Sciatic nerve (tissue), 2 donors: ENCODE results near the gene IMPDH2. TPM values are rescaled to one million over a fixed set of nuclear protein-coding genes. Genes with fewer than 3 reads are reported as not detected.

ENCODE experiments used
- ATAC-seq: fragments of 200-7000 bp; cut with Tn5 transposase; one replicate; pipeline ENCODE4 v1.9.1; 2020; ENCODE audit warnings: mild to moderate bottlenecking, moderate library complexity
- DNase-seq: peaks from one replicate; pipeline ENCODE4 v3.0.0-alpha.2; 2020; ENCODE audit warnings: low spot score
- intact Hi-C: fragments of 100-400 bp; cut with DNase I; formaldehyde crosslinking; loops from one replicate; pipeline ENCODE4 v1.14.2; 2022
- total RNA-seq: library from RNA; stranded (reverse); fragmentation: NEBNext Ultra II Directional; extraction: Animal tissue kit (Norgen Biotek cat#: 25700); gene quantifications from one replicate; pipeline ENCODE4 v1.2.1, GENCODE V29; 2021
- donor health status: DM: no; HTN: no; CAD: no.
- donor health status: DM: no; HTN: no; CAD: no.

The IMPDH2 gene
- total RNA-seq, 1 donor from 2014 or later: 121 TPM

DNA sequence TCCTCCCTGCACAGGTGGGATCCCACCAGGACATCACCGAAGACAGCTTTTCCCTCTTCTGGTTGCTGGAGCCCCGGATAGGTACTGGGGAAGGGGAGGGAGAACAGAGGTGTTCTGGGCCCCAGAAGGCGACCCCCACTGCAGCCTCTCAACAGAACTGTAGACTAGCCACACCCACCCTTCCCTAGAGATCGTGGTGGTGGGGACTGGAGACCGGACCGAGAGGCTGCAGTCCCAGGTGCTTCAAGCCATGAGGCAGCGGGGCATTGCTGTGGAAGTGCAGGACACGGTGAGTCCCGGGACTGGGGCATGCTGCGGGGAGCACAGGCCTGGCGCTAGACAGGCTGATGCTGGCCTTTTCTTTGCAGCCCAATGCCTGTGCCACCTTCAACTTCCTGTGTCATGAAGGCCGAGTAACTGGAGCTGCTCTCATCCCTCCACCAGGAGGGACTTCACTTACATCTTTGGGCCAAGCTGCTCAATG, 6.5 kb downstream of the IMPDH2 start:
- intact Hi-C loops: no loop called here
- ATAC-seq: no peak
- no peak for DNase-seq

DNA sequence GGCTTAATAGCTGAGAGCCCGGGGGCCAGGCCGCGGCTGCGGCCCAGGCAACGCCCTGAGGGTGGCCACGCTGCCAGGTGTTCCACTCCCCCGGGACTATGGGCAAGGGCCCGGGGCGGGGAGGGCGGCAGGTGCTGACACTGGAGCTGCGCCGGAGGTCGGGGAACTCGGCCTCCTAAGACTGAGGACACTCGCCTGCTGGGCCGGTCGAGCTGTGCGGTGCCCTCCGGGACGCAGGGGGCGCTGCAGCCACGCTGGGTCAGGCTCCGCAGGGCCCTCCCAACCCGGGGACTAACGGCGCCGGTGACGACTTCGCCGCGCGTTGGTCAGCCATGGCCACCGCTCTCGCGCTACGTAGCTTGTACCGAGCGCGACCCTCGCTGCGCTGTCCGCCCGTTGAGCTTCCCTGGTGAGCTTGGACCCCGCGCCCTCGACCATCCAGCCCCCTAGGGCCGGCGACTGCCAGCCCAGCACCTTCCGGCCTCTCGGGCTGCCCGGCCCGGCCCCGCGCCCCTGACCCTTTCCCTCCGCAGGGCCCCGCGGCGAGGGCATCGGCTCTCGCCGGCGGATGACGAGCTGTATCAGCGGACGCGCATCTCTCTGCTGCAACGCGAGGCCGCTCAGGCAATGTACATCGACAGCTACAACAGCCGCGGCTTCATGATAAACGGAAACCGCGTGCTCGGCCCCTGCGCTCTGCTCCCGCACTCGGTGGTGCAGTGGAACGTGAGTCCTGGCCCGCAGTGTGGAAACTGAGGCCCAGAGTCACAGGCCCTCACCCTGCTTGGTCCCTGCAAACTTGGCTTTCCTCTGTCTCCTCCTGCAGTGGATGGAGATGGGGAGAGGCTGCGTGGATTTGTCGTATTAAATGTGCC, 7.1 kb downstream of the IMPDH2 start, which contains the start of gene NDUFAF3:
Gene NDUFAF3 (plus strand): TSS at position 309 of the 875 bp plus-strand sequence. CDS start 24 bp downstream, at position 333.
- DNase-seq (peak; percentile 95), ATAC-seq (peak; percentile 86)
- intact Hi-C loops: no loop called here

DNA sequence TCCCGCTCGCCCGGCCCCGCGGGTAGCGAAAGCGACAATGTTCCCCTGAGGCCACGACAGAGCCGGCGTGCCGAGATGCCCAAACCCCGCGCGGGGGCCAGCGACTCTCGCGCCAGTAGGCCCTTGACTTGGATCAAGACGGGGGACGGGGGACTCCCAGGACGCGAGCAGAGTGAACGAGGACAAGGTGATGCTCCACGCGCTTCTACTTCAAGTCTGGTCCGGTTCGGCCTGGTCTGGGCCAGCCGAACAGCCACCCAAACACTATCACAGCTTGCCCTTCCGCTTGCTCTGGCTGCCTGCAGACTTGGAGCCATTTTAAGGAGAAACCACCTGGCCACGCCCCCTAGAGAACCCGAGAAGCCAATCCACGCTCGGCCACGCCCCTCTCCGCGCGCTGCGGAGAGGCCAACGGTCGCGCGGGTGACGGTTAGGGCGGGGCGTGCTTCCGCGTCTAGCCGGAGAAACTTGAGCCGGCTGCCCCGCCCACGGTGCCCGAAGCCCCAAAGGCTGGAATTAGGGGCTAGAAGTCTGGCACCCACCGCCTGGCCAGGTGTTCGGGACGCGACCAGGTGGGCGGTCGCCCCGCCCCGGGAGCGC, 7.9 kb downstream of the IMPDH2 start:
- DNase-seq (peak; percentile 100), ATAC-seq (peak; percentile 93)
- intact Hi-C loops: no loop called here

DNA sequence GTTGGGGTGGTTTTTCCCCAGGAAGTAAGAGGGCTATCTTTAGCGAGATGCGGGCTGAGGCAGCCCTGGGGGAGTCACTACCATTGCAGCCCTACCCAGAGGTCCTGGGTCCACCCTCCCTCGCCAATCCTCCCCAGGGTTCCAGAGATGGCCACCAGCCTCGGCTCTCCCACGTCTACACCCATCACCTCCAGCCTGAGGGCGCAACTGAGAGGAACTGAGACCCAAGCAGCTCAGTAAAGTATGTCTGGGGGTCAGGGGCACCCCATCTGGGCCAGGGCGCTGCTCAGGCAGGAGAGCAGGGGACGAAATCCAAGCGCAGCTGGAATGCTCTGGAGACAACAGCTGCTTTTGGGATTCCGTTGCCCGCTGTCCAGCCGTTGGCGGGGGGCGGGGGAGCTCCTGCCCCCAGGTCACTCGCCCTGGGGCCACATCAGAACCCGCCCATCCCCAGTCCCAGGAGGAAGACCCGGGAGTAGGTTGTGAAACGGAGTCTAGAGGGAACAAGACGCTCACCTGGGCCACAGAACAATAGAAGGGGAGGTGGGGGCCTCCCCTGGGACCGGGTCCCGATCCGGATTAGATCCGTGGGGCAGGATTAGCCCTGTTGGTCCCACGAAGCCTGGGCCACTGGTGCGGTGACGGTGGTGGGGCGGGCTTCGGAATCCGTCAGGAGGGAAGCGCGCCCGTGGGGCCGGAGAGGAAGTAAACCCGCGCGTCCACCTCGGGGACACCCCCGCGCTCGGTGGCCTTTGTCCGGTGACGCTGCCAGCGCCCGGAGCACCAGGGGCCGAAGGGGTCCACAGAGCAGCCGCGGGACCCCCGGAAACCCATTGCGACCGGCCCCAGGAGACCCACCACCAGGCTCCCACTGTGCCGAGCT, 8.6 kb downstream of the IMPDH2 start:
- intact Hi-C loops: no loop called here
- peak; percentile 81 for DNase-seq
- ATAC-seq: peak; percentile 4

DNA sequence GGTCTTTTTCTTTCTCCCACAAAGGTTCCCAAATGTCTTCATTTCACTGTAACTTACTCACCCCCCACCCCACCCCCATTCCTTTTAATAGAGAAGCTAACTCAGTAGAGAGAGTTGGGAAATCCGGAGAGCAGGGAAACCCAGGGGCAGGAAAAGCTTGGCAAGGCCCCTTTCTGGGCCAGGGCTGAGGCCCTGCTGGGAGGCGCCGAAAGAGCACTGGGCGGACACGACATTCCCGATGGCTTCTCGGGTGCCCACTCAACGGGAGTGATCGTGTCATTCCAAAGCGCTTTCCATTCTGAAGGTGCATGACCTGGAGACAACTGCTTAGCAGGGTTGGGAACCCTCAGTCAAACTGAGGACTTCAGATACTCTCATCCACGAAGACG, 9.3 kb downstream of the IMPDH2 start:
- ATAC-seq (no peak), DNase-seq (no peak)
- intact Hi-C loops: no loop called here

DNA sequence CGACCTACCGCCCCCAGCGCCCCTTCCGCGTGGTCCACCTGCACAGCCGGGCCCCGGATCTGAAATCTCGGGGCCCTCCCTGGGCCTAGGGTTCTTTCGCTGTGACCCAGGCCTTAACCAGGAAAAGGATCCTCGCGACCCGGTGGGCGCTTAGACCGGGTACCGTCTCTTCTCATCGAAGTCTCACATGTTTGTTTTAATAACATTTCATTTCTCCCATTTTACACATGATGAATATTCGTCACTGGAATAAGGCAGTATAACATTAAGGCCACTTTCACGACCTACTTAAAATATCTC, 10.5 kb downstream of the IMPDH2 start:
- DNase-seq (no peak), ATAC-seq (no peak)
- intact Hi-C loops: no loop called here

DNA sequence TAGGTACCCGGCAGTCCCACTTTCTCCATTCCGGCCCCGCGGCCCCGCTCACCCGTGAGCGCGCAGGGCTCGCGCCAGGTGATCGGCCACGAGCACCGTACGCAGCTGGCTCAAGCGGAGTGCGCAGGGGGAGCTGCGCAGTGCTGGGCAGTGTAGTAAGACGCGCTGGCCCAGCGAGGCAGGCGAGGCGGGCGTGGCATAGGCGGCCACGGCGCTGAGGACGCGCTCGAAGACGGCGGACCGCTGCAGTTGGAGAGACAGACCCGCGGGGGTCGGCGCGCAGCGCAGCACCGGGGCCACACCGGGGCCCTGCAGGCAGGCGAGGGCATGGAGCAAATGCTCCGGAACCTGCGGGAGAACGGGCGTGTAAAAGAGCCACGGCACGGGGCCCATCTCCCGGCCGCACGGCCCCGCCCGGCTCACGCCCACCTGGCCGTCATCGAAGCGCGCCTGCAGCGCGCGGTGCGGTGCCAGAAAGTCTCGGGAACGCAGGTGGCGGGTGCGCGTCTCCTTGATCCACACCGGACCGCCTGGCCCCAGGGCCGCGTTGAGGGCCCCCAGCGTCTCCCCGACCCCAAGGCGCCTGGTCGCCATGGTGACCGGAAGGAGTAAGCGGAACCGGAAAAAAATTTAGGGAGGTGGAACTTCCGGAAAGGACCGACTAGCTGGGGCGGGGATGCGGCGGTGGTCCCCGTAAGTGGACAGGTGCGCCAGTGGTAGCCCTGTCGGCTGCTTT, 11.1 kb downstream of the IMPDH2 start, which contains the start of gene DALRD3:
Gene DALRD3 (minus strand): TSS at position 610 of the 736 bp plus-strand sequence. CDS start 16 bp downstream, at position 594.
- DNase-seq (peak; percentile 82), ATAC-seq (peak; percentile 3)
- intact Hi-C loops: no loop called here

- intact Hi-C loops: no loop called here
- no peak for DNase-seq
- ATAC-seq: no peak
These were observed 11.8 kb downstream of the IMPDH2 start for GRCh38 chr3:49017229-49017970.

DNA sequence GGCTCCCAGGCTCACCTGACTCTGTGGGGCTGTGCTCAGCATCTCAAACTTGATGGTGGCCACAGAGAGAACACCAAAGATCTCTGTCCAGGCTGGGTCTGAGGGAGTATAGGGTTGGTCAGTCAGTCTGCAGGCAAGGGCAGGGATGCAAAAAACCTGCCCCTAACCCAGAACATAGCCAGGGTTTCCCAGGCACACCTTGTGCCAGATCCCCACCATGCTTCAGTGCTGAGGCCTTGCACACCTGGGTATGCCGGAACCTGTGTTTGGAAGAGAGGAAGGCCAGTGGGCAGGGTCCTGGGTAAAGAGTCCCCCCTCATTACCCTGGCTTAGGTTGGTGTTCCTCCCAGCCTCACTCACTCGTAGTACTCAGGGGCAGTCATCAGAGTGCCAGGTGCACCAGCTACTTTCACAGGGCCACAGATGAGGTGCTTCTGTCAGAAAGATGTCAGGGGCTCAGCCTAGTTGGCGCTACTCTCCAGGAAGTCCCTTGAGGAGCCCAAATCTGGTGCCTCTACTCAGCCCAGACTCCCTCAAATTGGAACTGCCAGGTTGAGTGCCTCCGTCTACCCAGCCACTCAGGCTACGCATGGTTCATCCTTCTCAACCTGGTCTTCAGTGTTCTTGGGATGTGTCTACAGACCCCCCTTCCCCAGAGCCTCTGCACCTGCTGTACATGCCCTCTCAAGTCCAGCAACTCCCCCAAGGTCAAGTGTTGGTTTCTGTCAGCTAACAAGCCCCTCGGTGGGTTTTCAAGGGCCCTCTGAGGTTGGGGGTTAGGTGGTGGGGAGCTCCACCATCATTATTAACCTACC, 12.6 kb downstream of the IMPDH2 start:
- ATAC-seq: no peak

GRCh38 chr3:49015765-49016164, 13.4 kb downstream of the IMPDH2 start:
- ATAC-seq (no peak), DNase-seq (no peak)
- intact Hi-C loops: no loop called here

More for the DNA sequence above, 12.6 kb downstream of the IMPDH2 start:
- intact Hi-C loops: no loop called here
- DNase-seq: no peak

DNA sequence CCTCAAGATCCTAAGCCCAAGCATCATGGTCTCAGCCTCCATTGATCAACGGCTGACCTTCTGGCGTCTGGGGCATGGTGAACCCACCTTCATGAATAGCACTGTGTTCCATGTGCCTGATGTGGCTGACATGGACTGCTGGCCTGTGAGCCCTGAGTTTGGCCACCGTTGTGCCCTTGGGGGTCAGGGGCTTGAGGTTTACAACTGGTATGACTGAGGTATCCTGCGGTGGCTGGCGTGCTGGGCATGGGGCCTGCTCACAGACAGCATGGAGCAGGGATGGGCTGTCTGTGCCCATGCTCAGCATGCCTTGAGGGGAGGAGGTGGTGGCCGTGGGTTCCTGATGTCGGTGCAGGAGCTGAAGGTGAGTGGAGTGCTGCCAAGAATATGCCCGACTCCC, 14.1 kb downstream of the IMPDH2 start:
- ATAC-seq (no peak), DNase-seq (no peak)
- intact Hi-C loops: no loop called here

DNA sequence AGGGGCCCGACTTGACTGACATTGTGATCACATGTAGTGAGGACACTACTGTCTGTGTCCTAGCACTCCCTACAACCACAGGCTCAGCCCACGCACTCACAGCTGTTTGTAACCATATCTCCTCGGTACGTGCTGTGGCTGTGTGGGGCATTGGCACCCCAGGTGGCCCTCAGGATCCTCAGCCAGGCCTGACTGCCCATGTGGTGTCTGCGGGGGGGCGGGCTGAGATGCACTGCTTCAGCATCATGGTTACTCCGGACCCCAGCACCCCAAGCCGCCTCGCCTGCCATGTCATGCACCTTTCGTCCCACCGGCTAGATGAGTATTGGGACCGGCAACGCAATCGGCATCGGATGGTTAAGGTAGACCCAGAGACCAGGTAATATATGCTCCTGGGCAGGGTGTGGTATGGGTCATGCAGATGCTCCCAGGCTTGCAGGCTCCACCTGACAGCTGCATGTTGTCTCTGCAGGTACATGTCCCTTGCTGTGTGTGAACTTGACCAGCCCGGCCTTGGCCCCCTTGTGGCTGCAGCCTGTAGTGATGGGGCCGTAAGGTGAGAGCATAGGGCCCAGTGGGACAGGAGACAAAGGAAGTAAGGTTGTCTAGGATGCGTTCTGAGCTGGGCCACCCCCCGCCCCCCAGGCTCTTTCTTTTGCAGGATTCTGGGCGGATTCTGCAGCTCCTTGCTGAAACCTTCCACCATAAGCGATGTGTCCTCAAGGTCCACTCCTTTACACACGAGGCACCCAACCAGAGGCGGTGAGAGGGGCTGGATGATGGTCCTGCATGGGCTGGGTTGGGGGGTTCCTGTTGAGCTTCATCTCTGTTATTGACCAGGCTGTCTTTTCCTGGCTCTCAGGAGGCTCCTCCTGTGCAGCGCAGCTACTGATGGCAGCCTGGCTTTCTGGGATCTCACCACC, 15.2 kb downstream of the IMPDH2 start:
- intact Hi-C loops: no loop called here
- ATAC-seq (no peak), DNase-seq (no peak)

DNA sequence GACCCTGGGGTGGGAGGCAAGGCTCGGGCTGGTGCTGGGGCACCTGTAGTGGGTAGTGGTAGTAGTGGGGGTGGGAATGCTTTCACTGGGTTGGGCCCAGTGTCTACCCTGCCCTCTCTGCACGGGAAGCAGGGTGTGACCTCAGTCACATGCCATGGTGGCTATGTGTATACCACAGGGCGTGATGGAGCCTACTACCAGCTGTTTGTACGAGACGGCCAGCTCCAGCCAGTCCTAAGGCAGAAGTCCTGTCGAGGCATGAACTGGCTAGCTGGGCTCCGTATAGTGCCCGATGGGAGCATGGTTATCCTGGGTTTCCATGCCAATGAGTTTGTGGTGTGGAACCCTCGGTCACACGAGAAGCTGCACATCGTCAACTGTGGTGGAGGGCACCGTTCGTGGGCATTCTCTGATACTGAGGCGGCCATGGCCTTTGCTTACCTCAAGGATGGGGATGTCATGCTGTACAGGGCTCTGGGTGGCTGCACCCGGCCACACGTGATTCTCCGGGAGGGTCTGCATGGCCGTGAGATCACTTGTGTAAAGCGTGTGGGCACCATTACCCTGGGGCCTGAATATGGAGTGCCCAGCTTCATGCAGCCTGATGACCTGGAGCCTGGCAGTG, 16.0 kb downstream of the IMPDH2 start:
- intact Hi-C loops: no loop called here
- ATAC-seq: no peak
- no peak for DNase-seq

GRCh38 chr3:49012441-49013017, 16.7 kb downstream of the IMPDH2 start:
- intact Hi-C loops: no loop called here
- ATAC-seq: no peak
- no peak for DNase-seq

- no peak for ATAC-seq
- no peak for DNase-seq
- intact Hi-C loops: no loop called here
These were observed 19.8 kb downstream of the IMPDH2 start for GRCh38 chr3:49009396-49009795.
